Measurements from ENCODE around the gene RAB40C. TPM values are rescaled to one million over a fixed set of nuclear protein-coding genes. Genes with fewer than 3 reads are reported as not detected.

RAB40C gene
- total RNA-seq, 1 donor from 2014 or later: 30.6 TPM

GRCh38 chr16:666572-666971 lies 76.7 kb downstream of the RAB40C start:
- DNase-seq (ENCODE audit: low spot score, unreplicated experiment): no peak
- Mint-ChIP-seq H3K4me3 (ENCODE audit: low read depth) (no peak overlapping the region), H3K4me1 (ENCODE audit: low read depth) (peaks cover 2% of the 10 kb centered on the region), H3K27me3 (no peaks in the 10 kb centered on the region), H3K9me3 (ENCODE audit: low read depth) (no peaks in the 10 kb centered on the region), H3K27ac (no peak overlapping the region), H3K36me3 (ENCODE audit: insufficient read depth) (peaks cover 1% of the 10 kb centered on the region)
- TF ChIP-seq CTCF (IDR thresholded peaks at IDR 0.05; ENCODE audit: unreplicated experiment): no peak

- DNase-seq (ENCODE audit: low spot score, unreplicated experiment): no peak
- Mint-ChIP-seq H3K27me3 (no peaks in the 10 kb centered on the region), H3K27ac (peak overlapping the region; percentile 89), H3K36me3 (ENCODE audit: insufficient read depth) (peaks cover 1% of the 10 kb centered on the region), H3K4me3 (ENCODE audit: low read depth) (peak overlapping the region; percentile 27), H3K9me3 (ENCODE audit: low read depth) (no peaks in the 10 kb centered on the region), H3K4me1 (ENCODE audit: low read depth) (peaks cover 2% of the 10 kb centered on the region)
- no peak for TF ChIP-seq CTCF (IDR thresholded peaks at IDR 0.05; ENCODE audit: unreplicated experiment)
Measured at GRCh38 chr16:667113-667779, 77.4 kb downstream of the RAB40C start.

- no peaks in the 10 kb centered on the region for H3K36me3 Mint-ChIP-seq (ENCODE audit: insufficient read depth)
- H3K27me3 Mint-ChIP-seq: no peaks in the 10 kb centered on the region
- H3K27ac Mint-ChIP-seq: peak within 1 kb of the TSS; percentile 89
- TF ChIP-seq CTCF (IDR thresholded peaks at IDR 0.05; ENCODE audit: unreplicated experiment): peak; percentile 94
- peak within 1 kb of the TSS; percentile 76 for H3K4me3 Mint-ChIP-seq (ENCODE audit: low read depth)
- H3K9me3 Mint-ChIP-seq (ENCODE audit: low read depth): no peaks in the 10 kb centered on the region
- H3K4me1 Mint-ChIP-seq (ENCODE audit: low read depth): peaks cover 2% of the 10 kb centered on the region
- peak; percentile 89 for DNase-seq (ENCODE audit: low spot score, unreplicated experiment)
Measured at GRCh38 chr16:667780-668518, 78.1 kb downstream of the RAB40C start, which contains the start of gene RHOT2. RHOT2 (plus strand) TSS chr16:668132; CDS start chr16:668200, 68 bp downstream.

GRCh38 chr16:668519-669171 lies 78.8 kb downstream of the RAB40C start:
- no peak for DNase-seq (ENCODE audit: low spot score, unreplicated experiment)
- peak overlapping the region; percentile 76 for H3K4me3 Mint-ChIP-seq (ENCODE audit: low read depth)
- no peaks in the 10 kb centered on the region for H3K36me3 Mint-ChIP-seq (ENCODE audit: insufficient read depth)
- no peak overlapping the region for H3K27ac Mint-ChIP-seq
- H3K9me3 Mint-ChIP-seq (ENCODE audit: low read depth): no peaks in the 10 kb centered on the region
- H3K4me1 Mint-ChIP-seq (ENCODE audit: low read depth): peaks cover 2% of the 10 kb centered on the region
- no peaks in the 10 kb centered on the region for H3K27me3 Mint-ChIP-seq
- TF ChIP-seq CTCF (IDR thresholded peaks at IDR 0.05; ENCODE audit: unreplicated experiment): no peak

GRCh38 chr16:669666-670065 lies 79.8 kb downstream of the RAB40C start:
- H3K4me1 Mint-ChIP-seq (ENCODE audit: low read depth): peaks cover 2% of the 10 kb centered on the region
- TF ChIP-seq CTCF (IDR thresholded peaks at IDR 0.05; ENCODE audit: unreplicated experiment): no peak
- H3K27me3 Mint-ChIP-seq: no peaks in the 10 kb centered on the region
- H3K36me3 Mint-ChIP-seq (ENCODE audit: insufficient read depth): no peaks in the 10 kb centered on the region
- DNase-seq (ENCODE audit: low spot score, unreplicated experiment): no peak
- H3K9me3 Mint-ChIP-seq (ENCODE audit: low read depth): no peaks in the 10 kb centered on the region
- no peak overlapping the region for H3K27ac Mint-ChIP-seq
- H3K4me3 Mint-ChIP-seq (ENCODE audit: low read depth): peak overlapping the region; percentile 60

All from progenitor cell of endocrine pancreas (in vitro differentiated cells).